NCI-H1105 treated with DMSO at 0.1 percent for 48 hours (cell line): Measurements from ENCODE around the gene HAP1.

Source experiments
- DNase-seq: peaks from one replicate; lab custom pipeline; 2025; lab: John Stamatoyannopoulos, UW

HAP1 gene

DNA sequence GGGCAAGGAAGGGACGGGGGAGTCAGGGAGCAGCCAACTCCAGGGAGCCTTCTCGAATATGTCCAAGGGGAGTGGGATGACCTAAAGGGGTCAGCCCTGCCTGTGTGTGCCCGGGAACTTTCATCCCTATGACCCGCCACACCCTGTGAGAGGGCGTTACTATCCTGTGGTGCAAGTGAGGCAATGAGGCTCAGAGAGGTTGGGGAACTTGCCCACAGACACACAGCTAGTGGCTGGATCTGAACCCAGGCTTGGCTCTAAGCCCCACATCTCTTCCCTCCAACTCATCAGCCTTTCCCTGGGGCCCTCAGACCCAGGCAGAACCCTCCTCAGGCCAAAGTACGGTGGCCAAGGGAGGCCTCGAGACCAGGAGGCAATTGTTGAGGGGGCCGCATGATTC is 28.9 kb upstream of the HAP1 start:
- no peak for DNase-seq

DNA sequence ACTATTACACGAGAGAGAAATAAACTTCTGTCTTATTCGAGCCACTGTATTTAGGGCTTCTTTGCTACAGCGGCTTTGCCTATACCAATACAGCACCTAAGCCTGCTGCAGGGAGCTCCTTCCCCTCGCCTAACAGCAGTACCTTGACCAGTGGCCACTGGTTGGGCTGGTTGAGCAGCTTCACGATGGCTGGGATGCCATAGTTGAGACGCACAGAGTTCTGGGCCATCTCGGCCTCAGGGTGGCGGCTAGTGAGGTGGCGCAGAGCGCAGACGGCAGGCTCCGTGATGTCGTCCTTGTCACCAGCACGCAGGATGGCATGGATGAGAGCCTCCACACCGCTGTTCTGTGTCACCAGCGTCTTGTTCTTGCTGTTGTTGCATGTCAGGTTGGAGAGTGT is 28.4 kb upstream of the HAP1 start:
- no peak for DNase-seq

DNA sequence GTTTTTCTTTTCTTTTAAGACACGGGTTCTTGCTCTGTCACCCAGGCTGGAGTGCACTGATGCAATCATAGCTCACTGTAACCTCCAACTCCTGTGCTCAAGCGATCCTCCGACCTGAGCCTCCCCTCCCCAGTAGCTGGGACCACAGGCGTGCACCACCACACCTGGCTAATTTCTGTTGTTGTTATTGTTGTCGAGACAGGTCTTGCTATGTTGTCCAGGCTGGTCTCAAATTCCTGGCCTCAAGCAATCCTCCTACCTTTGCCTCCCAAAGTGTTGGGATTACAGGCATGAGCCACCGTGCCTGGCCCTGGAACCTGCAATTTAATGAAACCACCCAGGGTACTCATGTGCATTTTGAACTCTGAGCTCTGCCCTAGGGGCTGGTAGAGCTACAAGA is 27.9 kb upstream of the HAP1 start:
- no peak for DNase-seq

DNA sequence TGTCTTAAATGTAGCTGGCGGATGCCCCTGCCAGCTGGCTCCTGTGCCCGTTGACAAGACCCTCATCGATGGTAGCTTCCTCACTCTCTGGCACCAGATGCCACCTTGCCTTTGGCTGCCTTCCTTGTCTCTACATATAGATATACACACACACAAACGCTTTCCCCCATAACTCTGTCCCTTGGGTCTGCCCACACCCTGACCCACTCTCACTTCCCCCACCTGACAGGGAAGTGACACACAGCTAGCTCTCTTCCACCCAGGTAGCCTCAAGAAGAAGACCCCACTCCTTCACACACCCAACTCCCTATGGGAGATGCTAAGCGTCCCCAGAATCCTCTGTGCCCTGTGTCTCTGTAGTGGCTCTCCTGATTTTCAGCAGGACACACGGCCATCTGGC is 26.4 kb upstream of the HAP1 start:
- DNase-seq, result no peak

DNA sequence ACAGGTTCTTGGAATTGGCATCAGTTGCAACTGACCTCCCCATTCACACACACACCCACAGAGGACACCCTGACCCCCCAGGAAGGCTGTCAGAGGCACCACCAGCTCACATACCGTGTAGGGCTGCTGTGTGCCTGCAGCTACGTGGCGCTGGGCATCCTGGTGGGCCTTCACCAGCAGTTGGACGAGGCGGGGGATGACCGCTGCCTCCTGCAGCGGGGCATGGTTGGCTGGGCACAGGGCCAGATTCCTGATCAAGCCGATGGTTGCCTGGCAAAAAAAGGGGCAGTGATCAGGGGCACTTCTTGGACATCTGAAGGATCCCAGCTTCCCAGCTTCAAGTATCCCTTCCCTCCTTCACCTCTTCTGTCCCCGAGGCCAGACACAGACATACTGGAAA is 24.2 kb upstream of the HAP1 start:
- no peak for DNase-seq

DNA sequence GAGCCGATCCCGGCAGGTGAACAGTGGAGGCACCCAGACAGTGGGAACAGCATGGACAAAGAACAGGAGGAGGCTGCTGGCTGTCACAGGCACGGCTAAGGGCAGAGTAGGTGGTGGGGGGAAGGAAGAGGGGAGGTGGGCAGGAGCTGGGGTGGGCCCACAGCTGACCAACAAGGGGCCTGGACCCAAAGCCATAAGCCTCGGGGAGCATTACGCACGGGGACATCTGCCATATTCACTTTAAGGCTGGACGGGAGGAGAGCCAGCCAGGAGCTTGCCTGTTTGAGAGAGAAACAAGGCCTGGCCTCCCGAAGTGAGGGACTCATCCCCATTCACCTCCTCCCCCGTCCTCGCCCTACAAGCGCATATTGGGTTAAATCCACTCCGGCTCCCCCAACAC is 19.6 kb upstream of the HAP1 start:
- no peak for DNase-seq

DNA sequence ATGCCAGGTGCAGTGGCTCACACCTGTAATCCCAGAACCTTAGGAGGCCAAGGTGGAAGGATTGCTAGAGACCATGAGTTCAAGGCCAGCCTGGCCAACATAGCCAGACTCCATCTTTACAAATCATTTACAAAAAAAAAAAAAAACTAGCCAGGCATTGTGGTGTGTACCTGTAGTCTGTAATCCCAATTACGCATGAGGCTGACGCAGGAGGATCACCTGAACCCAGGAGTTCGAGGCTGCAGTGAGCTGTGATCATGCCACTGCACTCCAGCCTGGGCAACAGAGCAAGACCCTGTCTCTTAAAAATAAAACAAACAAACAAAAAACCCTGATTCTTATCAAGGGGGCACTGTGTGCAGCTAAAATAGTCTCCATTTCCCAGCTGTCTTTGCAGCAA is 16.8 kb upstream of the HAP1 start:
- DNase-seq, result no peak

DNA sequence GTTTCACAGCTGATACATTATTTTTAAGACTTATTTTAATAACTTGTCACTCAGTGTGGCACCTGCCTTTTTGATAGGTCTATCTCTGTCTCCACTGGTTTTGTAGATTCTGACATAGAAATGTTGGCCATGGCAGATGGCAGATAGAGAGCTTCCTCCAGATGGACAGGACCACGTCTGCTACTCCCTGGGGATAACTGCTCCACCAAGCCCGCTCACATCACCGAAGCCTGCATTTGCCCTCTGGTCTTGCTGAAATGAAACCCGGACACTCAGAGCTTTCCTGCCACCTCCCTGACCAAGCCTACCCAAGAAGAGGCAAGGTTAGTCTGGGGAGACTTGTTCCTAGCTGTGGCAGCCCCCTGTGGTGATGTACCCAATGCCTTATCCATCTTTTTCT is 16.4 kb upstream of the HAP1 start:
- no peak for DNase-seq

DNA sequence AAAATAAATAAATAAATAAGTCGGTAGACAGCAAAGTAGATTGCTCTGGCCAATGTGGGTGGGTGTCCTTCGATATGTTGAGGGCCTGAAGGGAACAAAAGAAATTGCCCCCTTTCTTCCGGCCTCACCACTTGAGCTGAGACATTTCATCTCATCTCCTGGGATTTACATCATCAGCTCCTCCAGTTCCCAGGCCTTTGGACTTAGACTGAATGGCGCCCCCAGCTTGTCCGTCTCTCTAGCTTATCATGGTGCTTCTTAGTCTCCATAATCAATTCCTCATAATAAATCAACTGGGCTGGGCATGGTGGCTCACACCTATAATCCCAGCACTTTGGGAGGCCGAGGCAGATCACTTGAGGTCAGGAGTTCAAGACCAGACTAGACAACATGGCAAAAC is 13.8 kb upstream of the HAP1 start:
- DNase-seq, result no peak

DNA sequence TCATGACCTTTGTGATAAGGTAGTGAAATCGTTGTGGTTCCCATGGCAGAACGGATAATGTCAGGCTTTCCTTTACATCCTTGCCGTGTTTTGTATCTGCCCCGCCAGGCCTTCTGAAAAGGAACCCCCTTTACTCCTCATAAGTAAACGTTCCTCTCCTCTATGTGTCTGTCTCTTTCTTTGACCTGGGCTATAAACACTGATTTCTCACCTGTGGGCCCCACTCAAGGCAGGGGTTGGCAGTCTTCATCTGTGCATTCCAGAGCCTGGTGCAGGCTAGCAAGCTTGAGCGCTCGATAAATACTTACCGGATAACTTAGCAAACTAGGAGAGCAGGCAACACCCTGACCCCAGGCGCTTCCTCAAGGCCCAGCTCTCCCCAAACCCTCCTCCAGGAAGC is 7.3 kb upstream of the HAP1 start:
- DNase-seq, result no peak

DNA sequence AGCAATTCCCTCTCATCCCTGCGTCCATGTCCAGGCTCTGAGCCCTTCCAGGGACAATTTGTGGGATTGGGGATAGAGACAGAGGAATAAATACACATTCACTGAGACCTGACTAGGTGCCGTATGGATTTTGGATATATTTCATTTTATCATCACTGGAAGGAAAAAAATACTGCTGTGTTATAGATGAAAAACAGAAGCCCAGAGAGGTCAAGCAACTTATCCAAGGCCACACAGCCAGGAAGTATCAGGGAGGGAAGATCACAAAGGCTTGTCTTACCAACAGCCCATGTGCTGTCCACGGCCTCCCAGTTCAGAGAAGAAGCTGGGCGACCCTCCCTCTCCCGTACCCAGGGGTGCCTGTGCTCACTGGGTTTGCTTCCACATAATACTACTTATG is 6.1 kb upstream of the HAP1 start:
- no peak for DNase-seq

DNA sequence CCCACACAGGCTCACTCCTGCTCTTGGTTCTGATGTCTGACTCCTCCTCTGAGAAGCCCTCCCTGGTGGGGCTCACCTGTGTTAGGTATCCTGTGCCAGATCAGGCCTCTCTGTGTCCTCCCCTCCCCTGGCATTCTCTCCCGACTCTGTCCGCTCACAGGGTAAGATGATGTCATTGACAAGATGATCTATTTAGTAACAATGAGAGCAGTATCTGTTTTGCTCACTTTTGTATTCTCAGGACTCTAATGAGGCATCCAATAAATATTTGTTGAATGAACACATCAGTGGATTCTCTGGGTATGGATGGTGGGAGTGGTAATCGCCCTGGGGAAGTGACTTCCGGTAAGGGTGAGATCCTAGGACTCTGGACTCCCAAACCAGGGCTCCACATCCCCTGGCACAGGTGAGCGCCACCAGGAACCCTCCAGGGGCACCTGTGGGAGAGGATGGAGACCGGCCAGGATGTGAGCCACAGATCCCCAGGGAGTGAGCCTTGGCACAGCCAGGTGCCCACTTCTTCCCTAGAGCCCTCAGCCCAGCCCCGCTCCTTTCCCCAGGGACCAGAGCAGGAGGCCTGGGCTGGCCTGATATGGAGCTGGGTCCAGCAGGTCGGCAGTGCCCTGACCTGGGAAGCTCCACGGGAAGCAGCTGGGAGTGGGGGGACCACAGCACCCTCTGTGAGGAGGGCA is 5.4 kb upstream of the HAP1 start:
- DNase-seq, result no peak

DNA sequence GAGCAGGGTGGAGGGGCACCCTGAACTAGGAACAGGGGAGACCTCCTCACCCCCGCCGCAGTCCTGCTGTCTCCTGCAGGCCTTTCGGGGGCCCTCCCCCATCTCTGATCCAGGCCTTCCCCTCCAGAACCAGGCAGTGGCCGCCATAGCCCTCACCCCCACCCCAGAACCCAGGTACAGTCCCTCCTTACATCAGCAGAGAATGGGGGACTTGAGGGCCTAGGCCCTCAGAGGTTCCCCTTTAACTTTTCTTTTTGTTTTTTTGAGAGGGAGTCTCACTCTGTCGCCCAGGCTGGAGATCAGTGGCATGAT is 4.3 kb upstream of the HAP1 start:
- no peak for DNase-seq

DNA sequence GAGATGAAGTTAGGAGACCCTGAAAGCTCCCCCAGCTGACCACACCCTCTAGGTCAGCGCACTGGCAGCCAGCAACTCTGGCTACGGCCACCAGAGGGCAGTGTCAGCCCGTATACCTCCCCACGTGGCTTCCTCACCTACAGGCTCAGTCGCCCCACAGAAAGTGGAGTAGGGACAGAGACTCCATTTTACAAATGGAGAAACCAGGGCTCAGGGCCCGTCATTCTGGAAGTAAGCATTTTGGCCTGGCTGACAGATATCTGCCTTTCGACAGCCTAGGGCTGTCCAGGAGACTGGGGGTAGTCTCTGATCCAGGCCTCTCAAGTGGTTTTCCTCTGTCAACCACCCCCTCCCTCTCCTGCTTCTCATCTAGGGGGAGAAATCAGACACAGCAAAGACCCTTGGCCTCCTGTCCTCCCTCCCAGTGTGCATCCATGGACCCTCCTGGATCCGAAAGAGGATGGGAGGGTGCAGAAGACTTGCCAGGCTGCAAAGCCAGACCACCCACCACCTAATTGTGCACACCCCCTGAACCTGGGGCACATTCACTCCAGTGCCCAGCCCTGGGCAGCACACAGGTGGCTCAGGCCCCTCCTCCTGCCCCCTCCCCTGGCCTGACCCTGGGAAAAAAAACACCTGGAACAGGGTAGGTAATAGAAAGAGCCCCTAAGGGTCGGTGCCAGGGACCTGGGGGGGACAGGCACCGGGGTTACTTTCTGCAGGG is 3.8 kb upstream of the HAP1 start:
- peak; percentile 73 for DNase-seq

DNA sequence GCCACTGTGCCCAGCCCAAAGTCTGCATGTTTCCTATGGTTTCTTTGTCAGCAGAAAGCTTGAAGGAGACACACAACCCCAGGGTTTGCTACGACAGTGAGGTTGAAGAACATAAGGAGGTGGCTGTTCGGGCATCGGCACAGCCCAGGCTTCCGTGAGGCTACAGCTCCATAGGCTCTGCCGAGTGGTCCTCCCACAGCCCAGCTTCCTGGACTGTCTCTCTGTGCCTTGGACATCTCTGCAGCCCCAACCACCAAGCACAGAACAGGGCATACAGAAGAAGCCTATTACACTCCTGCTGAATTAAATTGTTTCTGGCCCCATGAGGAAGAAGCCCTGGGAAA is 3.2 kb upstream of the HAP1 start:
- no peak for DNase-seq

DNA sequence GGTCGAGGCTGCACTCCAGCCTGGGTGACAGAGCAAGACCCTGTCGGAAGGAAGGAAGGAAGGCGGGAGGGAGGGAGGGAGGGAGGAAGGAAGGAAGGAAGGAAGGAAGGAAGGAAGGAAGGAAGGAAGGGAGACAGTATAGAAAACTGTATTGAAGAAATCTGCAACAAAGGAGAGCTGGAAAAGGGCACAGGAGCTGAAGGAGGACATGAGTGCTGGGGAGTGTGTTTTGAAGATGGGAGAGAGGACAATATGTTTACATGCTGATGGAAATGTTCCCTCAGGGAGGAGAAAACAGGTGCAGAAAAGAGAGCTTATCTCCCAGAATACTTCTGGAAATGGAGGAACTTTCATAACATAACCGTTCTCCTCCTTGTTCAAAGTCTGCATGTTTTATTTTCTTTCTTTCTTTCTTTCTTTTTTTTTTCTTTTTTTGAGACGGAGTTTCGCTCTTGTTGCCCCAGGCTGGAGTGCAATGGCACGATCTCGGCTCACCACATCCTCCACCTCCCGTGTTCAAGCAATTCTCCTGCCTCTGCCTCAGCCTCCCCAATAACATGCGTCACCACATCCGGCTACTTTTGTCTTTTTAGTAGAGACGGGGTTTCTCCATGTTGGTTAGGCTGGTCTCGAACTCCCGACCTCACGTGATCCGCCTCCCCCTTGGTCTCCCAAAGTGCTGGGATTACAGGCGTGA is 2.7 kb upstream of the HAP1 start:
- DNase-seq, result no peak

DNA sequence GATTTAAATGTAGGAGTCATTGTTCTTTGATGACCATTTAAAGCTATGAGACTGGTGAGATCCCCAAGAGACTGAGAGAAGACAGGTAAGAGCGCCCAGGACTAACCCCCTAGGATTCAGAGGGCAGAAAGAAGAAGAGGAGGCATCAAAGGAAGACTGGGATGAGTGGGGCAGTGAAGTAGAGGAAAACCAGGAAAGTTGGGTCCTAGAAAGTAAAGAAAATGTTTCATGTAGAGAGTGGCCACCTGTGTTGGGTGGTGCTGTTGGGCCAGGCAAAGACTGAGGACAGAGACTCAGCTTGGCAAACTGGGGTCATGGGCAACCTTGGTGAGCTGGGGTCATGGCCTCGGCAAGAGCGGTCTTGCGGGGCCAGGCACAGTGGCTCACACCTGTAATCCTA is 1.3 kb upstream of the HAP1 start:
- no peak for DNase-seq

DNA sequence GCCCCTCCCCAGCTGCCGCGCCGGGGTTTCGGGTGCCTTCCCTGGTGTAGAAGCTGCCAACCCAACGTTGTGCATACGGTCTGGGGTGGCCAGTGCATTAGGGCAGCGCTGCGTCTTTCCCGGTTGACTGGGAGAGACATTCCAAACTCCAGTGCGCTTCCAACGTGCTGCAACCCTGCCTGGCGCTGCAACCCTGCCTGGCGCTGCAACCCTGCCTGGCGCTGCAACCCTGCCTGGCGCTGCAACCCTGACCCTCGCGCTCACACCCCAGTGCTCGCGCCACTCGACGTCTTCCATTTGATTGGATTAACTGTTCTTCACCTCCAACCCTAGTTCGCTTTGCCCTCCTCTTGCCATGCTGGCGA is 488 bp upstream of the HAP1 start:
- peak; percentile 34 for DNase-seq

DNA sequence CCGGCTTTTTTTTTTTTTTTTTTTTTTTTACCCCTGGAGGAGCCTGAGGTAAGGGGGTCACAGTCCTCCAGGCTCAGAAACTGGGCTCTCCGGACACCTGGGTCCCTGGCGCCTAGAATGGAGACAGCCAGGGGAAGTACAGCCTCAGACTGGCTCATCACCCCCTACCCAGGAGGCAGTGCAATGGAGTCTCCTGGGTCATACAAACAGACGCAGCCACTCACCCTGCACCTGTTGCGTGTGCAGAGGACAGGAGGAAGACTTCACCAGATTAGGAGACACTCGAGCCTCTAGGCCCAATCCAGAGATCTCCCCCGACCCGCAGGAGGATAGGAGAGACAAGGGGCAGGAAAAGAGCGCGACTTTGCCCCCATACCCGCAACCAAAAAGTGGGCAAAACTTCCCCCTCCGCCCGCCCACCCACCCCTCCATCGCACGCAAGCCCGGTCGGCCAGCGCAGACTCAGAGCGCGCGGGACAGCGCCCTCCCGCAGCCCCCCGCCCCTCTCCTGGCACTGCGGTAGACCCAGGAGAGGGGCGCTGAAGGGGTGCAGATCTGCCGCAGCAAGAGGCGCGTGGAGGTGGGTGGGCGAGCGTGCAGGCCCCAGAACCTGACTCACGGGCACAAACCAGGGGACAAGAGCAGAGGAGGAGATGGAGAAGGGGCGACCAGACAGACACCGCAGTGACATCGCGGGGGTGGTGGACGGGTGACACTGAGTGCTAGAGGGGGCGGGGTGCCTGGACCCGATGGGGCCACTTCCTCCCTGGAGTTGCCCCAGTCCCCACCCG is 900 bp downstream of the HAP1 start:
- DNase-seq, result no peak

DNA sequence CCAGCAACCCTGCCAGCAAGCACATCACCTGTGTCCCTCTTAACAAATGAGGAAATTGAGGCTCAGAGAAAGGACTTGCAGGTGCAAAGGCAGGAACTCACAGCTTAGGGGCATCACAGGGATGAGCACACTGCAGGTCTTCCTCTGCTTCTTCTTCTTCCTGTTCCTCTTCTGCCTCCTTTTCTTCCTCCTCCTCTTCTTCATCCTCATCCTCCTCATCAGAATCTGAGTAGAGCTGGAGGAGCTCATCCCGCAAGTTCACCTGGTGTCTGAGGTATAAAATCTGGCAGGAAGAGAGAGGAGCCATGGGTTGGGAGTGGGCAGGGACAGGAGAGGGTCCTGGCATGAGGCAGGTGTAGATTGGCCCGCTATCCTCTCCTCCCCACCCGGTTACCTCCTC is 2.6 kb downstream of the HAP1 start:
- DNase-seq, result no peak

DNA sequence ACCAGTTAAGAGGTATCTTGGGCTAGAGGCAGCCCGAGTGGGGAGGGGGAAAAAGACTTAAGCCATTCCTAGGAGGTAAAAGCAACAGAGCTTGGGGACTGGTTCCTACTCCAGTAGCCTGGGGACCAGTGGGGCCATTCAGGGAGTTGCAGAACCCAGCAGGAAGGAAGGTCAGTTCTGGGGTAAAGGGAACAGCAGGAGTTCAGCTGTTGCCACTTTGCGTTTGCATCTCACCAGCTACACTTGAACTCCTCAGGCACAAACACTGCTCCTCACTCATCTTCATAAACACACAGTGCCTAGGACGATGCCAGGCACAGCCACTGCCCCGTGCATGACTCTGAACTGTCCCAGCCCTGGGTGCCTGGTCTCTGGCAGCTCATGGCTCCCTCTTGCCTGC is 4.0 kb downstream of the HAP1 start:
- no peak for DNase-seq

DNA sequence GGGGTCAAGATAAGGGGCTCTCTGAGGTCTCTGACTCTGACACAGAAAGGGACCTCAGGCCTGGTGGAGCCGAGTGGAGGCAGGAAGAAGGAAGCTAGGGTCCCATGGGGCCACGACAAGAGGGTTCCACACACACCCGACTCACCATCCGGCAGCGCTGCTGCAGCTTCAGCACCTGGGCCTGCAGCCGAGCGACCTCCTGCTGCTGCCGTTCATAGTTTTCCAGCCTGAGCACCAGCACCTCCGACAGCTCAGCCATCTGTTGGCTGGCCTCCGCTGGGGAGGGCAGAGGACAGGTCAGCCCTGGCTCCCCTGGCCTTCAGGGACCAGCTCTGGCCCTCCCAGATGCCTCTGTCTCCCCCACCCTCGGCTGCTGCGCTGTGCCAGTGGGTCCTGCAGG is 6.4 kb downstream of the HAP1 start:
- no peak for DNase-seq

DNA sequence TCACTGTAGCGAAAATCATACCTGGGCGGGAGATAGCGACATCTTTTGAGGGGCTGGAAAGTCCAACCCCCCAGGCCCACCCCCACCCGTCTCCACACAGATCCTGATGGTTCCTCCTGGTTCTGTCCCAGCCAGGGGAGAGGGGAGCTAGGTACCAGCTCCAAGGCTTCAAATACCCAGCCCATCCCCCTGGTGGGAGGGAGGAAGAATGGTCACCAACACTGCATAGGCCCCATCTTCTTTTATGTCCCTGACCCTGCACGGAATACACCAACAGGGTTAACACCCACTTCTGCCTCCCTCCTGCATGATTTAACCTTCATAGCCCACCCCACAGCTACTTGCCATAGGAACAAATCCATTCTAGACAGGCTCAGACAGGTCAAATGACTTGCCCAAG is 9.3 kb downstream of the HAP1 start:
- DNase-seq, result no peak
